GDM1 (cell line): ENCODE results near the gene EEF2KMT.
"Not testable (repeated sequence)": the region's sequence is repeated elsewhere in the genome, so short reads cannot be mapped to it uniquely, and the experiment has no call there.

Experiments used
- DNase-seq: peaks from one replicate; lab custom pipeline; 2025; lab: John Stamatoyannopoulos, UW

The EEF2KMT gene

DNA sequence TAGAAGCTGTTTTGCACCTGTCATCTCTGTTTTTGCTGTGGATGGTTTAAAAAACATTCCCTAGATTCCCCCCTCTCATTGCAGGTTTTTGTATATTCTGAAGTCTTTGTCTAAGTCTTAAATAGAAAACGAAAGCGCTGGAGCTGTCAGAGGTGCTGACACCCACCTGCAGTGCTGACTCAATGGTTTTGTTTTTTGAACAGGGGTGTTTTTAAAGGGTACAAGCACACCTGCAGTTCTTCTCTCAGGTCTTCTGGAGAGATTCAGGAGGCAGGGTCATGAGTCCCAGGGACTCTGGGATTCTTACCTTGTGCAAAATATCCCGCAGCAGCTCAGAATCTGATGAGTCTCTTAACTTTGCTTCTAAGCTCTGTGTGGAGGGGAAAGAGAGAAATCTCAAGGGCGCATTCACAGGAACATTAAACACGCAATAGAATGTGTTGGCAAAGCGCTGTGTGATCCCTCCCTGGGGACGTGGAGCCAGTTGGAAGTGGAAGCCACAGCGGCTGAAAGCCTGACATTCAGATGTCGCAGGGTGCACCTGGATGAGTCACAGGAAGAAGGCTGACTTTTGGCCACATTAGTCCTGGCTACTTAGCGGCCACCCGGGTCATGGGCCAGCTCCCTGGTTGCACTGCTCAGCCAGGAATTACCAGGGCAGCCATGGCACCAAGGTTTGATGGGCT, 2.3 kb downstream of the EEF2KMT start:
- DNase-seq, result not testable (repeated sequence)

DNA sequence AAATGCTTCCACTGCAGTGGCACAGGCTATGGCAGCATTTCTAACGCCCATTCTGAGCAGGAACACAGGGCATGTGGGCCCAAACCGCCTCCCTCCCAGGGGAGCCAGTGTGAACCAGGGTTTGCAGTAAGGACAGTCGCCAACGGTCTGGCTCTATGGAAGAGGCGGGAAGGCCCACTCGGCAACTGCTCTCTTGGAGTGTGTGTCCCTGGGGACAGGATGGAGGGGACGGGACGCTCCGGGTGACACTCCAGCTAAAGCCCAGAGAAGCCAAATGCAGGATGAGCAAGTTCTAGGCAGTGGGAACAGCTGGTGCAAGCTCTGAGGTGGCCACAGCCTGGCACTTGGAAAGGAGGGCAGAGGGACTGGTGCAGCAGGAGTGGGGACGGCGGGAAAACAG, 3.8 kb downstream of the EEF2KMT start:
- DNase-seq, result not testable (repeated sequence)

DNA sequence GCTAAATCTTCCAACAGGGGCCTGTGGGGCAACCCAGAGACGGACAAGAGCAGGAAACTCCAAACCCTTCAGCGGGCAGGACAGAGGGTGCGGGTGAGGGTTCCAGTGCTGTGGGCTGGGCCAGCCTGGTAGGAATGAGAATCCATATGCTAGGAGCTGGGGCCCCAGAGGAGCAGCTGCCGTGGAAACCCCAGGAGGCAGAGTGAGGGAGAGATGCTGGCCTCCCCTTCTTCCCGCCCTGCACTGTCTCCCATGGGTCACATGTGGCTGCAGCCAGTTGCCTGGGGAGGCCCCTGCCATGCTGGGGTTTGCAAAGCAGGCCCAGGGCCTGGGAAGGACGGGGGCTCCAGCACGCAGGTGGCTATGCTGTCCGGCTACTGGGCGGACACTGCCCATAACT, 4.5 kb downstream of the EEF2KMT start:
- DNase-seq, result not testable (repeated sequence)

DNA sequence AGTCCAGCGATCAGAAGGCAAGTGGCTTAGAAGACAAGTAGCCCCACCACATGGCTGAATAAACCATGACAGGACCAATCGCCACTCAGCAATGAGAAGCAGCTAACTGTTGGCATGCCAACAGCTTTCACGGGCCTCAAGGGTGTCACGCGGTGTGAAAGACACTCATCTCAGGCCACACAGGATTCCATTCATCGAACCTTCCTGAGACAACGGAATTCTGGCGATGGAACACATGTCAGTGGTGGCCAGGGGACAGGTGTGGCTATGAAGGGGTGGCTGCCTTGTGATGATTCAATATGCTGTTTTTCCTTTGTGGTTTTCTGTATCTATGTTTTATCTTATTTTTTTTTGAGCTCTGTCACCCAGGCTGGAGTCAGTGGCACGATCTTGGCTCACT, 7.0 kb downstream of the EEF2KMT start:
- DNase-seq, result not testable (repeated sequence)

DNA sequence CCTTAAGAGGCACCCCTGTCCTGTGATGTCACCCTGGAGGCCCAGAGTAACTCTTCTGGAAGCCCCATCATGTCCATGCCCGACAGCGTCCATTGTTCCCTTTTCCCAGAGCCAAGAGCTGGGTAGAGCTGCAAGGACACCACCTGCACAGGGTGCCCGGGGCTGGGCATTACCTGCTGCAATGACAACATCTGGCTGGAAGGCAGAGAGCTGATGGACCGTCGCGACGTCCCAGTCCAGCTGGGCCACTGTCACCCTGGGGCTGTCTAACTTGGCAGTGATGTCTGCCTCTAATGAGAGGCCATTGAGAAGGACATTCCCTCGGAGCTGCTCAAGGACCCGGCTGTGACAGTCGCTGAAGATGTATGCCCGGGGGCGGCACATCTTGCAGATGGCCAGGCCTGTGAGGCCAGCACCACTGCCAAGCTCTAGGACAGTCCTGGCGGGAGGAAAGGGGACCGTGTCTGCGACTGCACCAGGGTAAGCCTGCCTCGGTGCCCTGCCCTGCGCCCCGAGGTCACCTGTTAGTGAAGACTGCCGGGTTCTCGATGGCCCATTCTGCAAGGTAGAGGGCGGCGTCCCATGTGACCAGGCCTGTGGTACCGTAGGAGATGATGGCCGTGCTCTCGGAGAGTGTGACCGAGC, 7.6 kb downstream of the EEF2KMT start:
- not testable (repeated sequence) for DNase-seq

DNA sequence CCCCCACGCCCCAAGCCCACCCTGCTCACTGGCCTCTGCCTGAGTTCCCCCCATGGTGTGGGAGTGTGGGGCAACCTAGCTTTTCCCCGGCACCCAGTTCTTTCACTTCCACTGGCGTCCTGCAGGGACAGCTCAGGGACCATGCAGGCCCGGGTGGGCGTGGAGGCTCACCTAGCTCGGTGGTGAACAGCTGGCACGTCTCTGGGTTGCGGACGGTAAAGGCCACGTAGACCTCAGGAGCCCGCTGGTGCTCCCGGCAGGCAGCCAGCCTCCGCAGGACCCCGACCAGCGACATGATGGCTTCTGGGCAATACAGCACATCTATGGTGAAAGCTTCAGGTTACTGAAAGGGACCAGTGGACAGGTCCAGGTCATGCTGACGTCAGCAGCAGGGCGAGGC, 8.7 kb downstream of the EEF2KMT start:
- not testable (repeated sequence) for DNase-seq

DNA sequence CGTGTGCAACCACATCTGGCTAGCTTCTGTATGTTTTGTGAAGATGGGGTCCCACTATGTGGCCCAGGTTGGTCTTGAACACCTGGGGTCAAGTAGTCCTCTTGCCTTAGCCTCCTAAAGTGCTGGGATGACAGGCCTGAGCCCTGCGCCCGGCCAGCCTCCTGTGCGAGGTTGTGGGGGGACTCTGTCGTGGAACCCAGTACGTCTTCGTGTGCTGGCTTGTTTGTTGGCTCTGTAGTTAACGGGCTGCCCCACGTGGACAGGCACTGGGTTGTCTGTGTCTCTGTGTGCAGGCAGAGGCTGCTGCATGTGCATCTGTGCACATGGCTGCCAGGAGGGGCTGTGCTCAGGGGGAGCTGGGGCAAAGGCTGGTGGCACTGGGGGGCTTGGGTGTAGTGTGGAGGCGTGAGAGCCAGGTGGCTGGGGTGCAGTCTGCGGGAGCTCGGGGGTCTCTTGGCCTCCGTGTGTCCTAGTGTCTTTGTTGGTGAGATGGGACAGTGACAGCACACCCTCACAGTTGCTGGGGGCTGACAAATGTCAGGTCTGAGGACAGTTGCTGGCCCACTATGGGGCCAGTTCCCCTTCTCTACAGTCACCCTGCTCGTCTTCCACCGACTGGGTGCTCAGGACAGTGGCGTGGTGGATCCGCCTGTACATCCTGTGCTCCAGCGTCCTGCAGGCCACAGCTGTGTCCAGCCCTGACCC, 9.4 kb downstream of the EEF2KMT start:
- DNase-seq, result not testable (repeated sequence)

DNA sequence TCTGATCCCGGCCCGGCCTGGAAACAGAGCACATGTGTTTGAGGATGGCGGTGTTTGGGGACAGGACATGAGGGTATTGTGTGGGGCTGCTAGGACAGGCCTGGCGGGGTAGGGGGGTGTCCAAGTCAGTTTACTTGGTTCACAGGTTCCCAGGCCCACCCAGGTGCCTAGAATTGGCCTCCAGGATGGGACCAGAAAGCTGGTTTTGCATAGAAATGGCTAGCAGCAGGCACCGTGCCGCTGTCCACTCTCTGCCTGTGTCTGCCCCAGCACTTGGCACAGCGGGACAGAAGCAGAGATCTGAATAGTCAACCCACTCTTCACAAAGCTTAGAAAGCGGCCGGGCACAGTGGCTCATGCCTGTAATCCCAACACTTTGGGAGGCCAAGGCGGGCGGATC, 11.9 kb downstream of the EEF2KMT start:
- not testable (repeated sequence) for DNase-seq

DNA sequence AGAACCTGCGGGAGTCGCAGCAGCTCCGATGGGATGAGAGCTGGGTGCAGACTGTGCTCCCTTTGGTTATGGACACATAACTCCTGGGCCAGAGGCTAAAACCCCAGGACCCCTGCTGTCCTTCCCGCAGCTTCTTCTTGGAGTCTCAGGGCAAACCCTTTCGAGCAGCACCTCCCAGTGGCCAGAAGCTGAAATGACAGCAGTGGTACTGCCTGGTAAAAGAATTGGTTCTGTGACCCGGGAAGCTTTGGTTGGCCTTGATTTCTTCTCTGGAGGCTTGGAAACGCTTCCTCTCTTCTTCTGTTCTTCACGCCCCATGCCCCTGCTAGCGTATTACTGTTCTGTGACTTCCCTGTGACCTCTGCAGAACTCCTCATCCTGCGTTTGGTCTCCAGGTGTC, 12.8 kb downstream of the EEF2KMT start:
- not testable (repeated sequence) for DNase-seq

DNA sequence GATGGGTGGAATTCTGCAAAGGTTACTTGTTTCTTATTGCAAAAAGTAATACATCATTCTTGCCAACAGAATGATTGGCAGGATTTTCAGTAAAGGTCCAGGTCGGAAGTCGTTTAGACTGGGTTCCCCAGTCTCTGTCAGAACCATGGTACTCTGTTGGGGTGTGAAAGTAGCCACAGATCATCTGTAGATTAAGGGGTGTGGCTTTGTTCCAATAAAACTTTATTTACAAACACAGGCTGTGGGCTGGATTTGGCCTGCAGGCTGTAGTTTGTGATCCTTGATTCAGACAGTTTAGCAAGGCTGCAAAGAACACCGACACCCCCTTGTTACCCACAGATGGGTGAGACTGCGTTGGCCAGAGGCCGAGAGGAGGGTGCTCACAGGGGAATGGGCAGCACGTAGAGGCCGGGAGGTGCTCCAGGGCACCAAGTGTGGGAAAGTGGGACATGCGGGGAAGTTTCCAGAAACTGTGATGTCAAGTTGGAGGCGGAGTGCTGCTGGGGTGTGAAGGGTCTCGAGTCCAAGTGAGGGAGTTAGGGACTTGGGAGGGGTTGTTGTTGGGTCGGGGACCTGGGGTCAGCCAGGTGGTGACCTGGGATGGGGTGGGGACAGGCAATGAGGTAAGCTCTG, 13.4 kb downstream of the EEF2KMT start:
- not testable (repeated sequence) for DNase-seq

DNA sequence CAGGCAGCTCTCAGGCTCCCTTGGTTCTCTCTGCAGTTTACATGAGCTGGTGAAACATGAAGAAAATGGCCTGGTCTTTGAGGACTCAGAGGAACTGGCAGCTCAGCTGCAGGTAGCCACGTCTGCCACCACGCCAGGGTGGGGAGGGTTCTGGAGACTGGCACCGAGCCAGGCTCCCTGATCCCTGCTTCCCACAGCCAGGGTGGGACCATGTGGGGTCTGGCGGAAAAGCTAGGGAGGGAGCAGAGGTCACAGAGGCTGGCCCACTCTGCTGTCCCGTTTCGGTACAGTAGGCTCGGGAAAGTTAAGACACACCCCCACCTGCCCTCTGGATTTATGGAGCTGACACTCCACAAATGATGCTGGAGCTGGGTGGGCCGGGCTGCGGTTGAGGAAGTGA, 13.9 kb downstream of the EEF2KMT start:
- not testable (repeated sequence) for DNase-seq

DNA sequence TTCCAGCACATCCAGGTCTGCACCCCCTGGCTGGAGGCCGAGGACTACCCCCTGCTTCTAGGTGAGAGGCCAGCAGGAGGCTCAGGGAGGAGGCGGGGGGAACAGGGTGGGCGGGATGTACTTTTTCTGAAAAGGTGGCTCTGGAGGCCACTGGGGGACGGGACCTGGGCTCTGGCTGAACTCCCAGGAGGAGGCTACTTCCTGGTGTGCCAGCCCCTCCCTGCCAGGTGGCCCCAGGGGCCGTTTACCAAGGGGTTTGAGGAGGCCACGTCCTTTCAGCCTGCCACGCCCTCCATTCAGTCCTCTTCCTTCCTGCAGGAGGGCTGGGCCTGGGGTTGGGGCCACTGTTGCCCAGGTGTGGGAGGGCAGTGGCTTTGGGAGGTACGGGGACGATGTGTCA, 16.6 kb downstream of the EEF2KMT start:
- not testable (repeated sequence) for DNase-seq

DNA sequence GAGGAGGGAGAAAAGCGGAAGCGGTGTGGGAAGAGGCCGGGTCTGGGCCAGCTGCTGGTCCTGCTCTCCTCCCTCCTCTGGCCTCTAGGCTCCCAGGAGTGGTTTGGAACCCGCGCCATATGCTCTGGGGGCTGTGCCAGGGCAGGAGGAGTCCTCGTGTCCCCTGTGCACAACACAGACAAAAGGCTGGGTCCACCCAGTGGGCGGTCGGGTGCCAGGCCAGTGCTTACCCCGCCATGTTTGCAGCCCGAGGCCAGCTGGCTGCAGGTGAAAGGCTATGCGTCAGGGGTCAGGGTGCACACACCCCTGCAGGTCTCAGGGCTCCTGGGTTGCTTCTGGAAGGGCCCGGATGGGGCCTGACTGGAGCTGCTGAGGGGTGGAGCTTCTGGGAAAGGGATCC, 17.1 kb downstream of the EEF2KMT start:
- DNase-seq, result not testable (repeated sequence)

DNA sequence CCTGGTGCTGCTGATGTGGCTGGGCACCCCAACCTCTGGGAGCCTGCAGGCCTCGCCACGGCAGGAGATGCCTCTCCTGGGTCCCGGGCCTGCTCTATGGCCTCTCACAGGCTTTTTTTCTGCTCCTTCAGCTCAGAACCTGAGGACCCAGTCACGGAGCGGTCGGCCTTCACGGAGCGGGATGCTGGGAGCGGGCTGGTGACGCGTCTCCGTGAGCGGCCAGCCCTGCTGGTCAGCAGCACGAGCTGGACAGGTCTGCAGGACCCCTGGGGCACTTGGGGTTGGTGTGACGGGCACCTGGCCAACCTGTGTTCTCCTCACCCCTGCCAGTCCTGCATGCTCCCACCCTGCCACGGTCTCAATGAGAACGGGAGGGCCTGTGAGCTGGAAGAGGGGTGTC, 19.0 kb downstream of the EEF2KMT start:
- no peak for DNase-seq

DNA sequence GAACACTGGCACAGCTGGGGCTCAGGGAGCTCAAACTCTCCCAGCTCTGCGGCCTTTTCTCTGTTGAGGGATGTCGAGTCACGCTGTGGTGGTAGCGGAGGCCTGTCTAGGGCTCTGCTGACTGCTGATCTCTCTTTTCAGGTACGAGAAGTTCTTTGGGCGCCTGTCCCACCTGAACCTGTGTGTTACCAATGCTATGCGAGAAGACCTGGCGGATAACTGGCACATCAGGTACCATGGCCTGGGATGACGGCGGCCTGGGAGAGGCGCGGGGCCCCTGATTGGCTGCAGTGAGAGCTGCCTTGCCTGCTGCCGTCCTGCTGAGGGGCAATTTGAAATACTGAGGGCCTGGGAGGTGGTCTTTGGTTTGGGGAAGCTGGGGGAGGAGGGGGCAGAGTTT, 20.3 kb downstream of the EEF2KMT start:
- DNase-seq, result no peak

DNA sequence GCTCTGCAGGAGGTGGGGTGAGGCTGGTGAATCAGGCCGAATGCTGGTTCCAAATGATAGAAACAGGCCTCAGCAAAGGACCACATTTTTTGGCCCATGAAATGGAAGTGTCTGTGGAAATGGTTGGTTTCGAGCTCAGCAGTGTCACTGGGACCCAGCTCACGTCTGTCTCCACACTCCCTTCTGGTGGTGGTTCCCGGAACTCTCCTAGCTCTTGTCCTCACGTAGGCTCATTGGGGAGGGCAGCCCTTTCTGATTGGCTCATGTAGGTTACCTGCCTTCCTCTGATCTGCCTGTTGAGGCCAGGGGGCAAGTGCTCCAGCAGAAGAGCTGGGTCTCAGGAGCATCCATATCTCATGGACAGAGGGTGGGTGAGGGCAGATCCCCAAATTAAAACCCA, 22.0 kb downstream of the EEF2KMT start:
- DNase-seq, result no peak

DNA sequence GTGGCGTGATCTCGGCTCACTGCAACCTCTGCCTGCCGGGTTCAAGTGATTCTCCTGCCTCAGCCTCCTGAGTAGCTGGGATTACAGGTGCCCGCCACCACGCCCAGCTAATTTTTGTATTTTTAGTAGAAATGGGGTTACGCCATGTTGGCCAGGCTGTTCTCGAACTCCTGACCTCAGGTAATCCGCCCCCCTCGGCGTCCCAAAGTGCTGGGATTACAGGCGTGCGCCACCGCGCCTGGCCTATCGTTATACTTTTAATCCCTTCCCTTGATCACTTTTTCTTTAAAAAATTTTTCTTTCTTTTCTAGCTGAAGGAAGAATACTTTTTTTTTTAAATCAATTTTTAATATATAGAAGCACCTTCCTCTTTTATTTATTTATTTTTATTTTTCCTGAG, 23.8 kb downstream of the EEF2KMT start:
- not testable (repeated sequence) for DNase-seq

DNA sequence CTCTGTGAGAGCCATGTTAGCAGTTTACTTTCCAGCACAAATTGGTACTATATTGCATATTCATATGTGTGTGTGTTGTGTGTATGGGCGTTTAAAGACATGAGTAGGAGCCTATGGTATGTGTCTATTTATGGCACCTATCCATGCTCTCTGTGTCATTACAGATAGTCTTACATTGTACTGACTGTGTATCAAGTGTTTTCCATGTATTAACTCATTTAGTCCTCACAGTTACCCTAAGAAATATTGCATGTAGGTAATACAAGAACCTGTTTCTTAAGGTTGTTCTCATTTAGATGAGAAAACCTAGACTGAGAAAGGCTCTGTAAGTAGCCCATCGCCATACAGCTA, 24.3 kb downstream of the EEF2KMT start:
- no peak for DNase-seq

DNA sequence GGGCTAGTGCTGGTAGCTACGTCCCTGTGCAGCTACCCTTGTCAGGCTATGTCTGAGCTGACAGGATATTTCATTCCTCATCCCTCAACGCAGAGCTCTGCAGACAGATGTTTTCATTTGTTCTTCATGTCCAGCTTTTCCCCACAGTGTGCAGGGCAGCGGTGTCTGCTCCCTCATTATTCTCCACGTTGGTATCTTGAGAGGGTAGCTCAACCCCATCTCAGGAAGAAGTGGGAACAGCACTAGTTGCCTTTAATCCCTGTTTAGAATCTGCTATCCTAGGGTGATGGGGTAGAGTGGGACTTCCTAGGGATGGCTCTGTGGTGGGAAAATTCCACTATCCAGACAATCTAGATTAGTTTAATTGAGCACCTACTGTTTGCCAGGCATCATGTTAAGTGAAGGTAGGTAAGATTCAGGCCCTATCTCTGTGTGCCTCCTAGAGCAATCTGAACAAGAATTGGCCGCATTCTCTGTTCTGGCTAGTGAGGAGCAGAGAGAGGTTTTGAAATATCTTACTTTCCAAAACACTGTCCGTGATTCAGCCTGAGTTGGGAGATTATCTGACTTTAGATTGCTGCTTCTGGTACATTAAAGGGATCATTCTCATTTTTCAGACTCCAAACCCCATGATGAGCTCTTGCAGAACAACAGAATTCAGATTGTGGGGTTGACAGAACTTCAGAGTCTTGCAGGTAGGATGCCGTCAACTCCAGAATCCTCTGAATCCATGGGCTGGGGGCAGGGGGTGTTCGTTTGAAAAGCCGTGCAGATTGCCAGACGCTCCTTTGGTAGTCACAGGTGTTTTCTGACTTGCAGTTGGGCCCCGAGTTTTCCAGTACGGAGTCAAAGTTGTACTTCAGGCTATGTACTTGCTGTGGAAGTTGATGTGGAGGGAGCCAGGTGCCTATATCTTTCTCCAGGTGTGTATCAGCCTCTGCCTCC, 25.0 kb downstream of the EEF2KMT start:
- DNase-seq, result peak; percentile 2

DNA sequence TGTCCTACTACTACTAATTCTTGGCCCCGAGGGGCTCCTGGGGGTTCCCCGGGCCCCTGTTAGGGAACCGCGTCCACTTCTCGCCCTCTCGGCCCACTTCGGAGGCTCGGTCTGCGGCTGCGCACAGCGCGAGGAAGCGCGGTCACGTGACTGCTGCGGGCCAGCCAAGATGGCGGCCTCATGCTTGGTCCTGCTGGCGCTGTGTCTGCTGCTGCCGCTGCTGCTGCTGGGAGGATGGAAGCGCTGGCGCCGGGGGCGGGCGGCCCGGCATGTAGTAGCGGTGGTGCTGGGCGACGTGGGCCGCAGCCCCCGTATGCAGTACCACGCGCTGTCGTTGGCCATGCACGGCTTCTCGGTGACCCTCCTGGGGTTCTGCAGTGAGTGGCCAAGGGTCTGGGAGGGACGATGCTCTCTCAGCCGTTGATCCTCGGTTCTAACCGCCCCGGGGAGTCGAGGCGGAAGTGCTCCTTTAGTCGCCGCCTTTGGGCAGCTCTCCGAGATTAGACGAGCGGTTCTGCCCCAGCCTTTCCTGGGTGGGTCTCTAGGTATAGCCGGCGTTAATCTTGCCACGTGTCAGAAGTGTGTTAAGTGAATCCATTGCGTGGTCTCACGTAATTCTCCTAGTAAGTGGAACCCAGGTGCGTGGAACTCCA, 25.8 kb downstream of the EEF2KMT start, which contains the start of gene ALG1:
TSS of gene ALG1 (plus strand) at position 163 of the 653 bp plus-strand sequence. CDS start at position 170, 7 bp downstream.
- DNase-seq, result peak; percentile 75

DNA sequence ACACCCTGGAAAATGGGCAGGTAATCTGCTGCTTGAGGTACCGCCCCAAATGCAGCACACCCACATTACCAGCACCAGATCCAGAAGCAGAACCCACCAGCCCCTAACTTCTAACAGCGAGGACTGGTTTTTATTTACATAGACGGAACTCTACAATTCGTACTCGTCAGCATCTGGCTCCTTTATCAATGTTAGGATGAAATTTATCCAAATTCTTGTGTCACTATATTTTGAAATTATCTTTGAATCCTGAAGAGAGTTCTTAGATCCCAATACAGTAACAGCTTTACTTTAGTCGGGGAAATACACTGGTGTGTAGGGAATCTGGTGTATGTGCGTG, 26.3 kb downstream of the EEF2KMT start:
- DNase-seq, result no peak
